ENCODE data around the gene SND1. TPM values are rescaled to one million over a fixed set of nuclear protein-coding genes. Genes with fewer than 3 reads are reported as not detected.

The SND1 gene
- total RNA-seq, 1 experiment from 2014 or later: 274 TPM

DNA sequence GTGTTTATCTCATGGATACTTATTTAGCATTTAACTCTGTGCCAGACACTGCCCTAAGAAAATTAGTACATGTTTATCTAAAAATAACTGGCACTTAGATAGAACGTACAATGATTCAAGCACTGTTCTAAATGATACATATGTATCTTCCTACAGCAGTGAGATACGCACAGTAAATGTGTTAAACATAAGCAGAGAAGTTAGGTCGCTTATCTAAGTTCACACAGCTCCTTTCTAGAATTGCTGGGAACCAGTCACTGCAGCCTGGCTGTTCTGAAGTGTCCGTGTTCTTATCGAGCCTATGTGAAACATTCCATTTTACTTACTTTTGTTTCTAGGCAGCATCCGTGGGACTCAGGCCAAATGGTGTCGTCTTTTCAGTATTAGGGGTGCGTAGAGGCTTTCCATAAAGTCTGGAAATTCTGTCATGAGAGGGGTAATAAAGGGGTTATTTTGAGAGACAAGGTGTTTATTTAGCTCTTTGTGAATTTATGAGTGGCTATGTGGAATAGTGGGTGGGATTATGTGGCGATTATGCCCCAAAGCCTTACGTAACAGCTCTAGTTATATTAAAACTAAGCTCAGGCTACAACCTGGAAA, 186.9 kb downstream of the SND1 start:
- H3K4me3 Mint-ChIP-seq (ENCODE audit: unreplicated experiment): no peak overlapping the region
- no peaks in the 10 kb centered on the region for H3K27me3 Mint-ChIP-seq (ENCODE audit: insufficient read depth, unreplicated experiment)
- H3K36me3 Mint-ChIP-seq (ENCODE audit: insufficient read depth, unreplicated experiment): peaks cover 61% of the 10 kb centered on the region
- BruUV-seq (replicated peaks): no TSS peak
- Histone ChIP-seq H3K36me3 (ENCODE audit: control insufficient read depth, insufficient read depth, low read length) (no peaks in the 10 kb centered on the region; the same call in none of the 2 replicates), H3K27me3 (replicated peaks; ENCODE audit: control insufficient read depth, insufficient read depth, low read length) (no peaks in the 10 kb centered on the region), H3K4me1 (0 out of 2 replicates have a peak, but pooled peaks cover 4% of the 10 kb centered on the region), H3K9me3 (peaks cover 22% of the 10 kb centered on the region), H3K4me3 (ENCODE audit: low read depth, low read length) (no peak overlapping the region)
- TF ChIP-seq, protein P1, sequence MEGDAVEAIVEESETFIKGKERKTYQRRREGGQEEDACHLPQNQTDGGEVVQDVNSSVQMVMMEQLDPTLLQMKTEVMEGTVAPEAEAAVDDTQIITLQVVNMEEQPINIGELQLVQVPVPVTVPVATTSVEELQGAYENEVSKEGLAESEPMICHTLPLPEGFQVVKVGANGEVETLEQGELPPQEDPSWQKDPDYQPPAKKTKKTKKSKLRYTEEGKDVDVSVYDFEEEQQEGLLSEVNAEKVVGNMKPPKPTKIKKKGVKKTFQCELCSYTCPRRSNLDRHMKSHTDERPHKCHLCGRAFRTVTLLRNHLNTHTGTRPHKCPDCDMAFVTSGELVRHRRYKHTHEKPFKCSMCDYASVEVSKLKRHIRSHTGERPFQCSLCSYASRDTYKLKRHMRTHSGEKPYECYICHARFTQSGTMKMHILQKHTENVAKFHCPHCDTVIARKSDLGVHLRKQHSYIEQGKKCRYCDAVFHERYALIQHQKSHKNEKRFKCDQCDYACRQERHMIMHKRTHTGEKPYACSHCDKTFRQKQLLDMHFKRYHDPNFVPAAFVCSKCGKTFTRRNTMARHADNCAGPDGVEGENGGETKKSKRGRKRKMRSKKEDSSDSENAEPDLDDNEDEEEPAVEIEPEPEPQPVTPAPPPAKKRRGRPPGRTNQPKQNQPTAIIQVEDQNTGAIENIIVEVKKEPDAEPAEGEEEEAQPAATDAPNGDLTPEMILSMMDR (IDR thresholded peaks at IDR 0.05; ENCODE audit: insufficient read depth in 1 of 2, low read depth in 1 of 2, low read length in 1 of 2, severe bottlenecking in 1 of 2, unreplicated experiment in 1 of 2): no peak
- peaks cover 27% of the 10 kb centered on the region for H3K9me3 Mint-ChIP-seq (ENCODE audit: unreplicated experiment)
- H3K4me1 Mint-ChIP-seq (ENCODE audit: low read depth, unreplicated experiment): peaks cover 8% of the 10 kb centered on the region
- no peak for DNase-seq
- CTCF ChIA-PET: no interaction called here
- POLR2A ChIA-PET: no interaction called here
- intact Hi-C loops (cut with micrococcal nuclease; ENCODE audit: unreplicated experiment): no loop called here
- no peak overlapping the region for H3K27ac Mint-ChIP-seq (ENCODE audit: unreplicated experiment)

DNA sequence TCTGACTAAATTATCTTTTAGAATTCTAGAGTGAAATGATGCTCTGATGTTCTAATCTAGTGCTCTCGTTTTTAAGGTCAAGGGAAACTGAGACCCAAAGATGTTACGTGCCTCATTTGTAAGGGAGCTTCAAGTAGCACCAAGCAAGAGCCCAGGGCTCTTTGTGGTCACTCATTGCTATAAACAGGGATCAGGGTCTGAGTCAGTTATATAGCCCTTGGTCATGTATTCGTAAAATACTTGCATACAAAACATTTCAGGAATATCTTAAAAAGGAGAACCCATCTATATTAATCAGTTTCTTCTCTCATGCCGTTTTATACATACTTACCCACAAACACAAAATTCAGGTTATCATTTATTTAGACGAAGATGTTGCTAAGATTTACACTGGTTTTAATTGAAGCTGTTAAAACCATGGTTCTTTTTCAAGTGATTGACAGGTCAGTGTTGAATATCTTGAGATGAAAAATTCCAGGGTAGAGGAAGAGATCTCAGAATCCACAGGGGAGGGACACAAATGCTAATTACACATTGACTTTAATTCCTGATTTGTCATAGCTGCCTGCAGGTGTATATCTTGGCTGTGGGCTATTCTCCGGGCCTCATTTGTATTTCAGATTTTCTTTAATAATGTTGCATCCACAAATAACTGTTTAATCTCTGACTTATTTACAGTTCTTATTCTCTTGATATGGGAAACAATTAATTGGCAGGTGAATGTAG, 188.4 kb downstream of the SND1 start:
- peaks cover 26% of the 10 kb centered on the region for H3K9me3 Mint-ChIP-seq (ENCODE audit: unreplicated experiment)
- peaks cover 67% of the 10 kb centered on the region for H3K36me3 Mint-ChIP-seq (ENCODE audit: insufficient read depth, unreplicated experiment)
- no peak overlapping the region for H3K4me3 ChIP-seq (ENCODE audit: low read depth, low read length)
- ChIA-PET CTCF (no interaction called here), POLR2A (interaction anchor here (0.7 kb wide), 1 partner anchor 315 kb away, joined by 6 read pairs; no protein-coding TSS in a partner anchor)
- 0 out of 2 replicates have a peak, but pooled peaks cover 4% of the 10 kb centered on the region for H3K4me1 ChIP-seq
- DNase-seq: no peak
- H3K4me3 Mint-ChIP-seq (ENCODE audit: unreplicated experiment): no peak overlapping the region
- peaks cover 15% of the 10 kb centered on the region for H3K4me1 Mint-ChIP-seq (ENCODE audit: low read depth, unreplicated experiment)
- H3K27ac Mint-ChIP-seq (ENCODE audit: unreplicated experiment): no peak overlapping the region
- H3K36me3 ChIP-seq (ENCODE audit: control insufficient read depth, insufficient read depth, low read length): peaks cover 2% of the 10 kb centered on the region
- no peaks in the 10 kb centered on the region for H3K27me3 Mint-ChIP-seq (ENCODE audit: insufficient read depth, unreplicated experiment)
- no peaks in the 10 kb centered on the region for H3K27me3 ChIP-seq (replicated peaks; ENCODE audit: control insufficient read depth, insufficient read depth, low read length)
- intact Hi-C loops (cut with micrococcal nuclease; ENCODE audit: unreplicated experiment): no loop called here
- BruUV-seq (replicated peaks): no TSS peak
- H3K9me3 ChIP-seq: peaks cover 22% of the 10 kb centered on the region
- TF ChIP-seq, protein P1 (IDR thresholded peaks at IDR 0.05; ENCODE audit: insufficient read depth in 1 of 2, low read depth in 1 of 2, low read length in 1 of 2, severe bottlenecking in 1 of 2, unreplicated experiment in 1 of 2): no peak

DNA sequence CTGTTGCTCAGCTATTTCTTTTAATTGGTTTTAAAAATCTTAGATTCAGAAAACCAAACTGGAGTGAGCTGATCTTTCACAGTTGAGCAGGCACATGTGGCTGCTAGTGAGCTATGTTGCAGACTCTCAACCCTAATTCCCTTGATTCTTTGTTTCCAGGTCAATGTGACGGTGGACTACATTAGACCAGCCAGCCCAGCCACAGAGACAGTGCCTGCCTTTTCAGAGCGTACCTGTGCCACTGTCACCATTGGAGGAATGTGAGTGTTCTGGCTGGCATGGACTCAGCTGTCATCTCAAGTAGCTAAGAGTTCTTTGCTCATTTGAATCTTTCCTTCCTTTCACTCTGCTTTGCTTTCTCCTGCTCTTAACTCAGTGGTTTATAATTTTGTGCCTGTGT, 192.2 kb downstream of the SND1 start:
- Histone ChIP-seq H3K9me3 (no peaks in the 10 kb centered on the region), H3K4me1 (no peaks in the 10 kb centered on the region), H3K4me3 (ENCODE audit: low read depth, low read length) (no peak overlapping the region), H3K27me3 (replicated peaks; ENCODE audit: control insufficient read depth, insufficient read depth, low read length) (no peaks in the 10 kb centered on the region), H3K36me3 (ENCODE audit: control insufficient read depth, insufficient read depth, low read length) (peaks cover 2% of the 10 kb centered on the region)
- POLR2A ChIA-PET: no interaction called here
- CTCF ChIA-PET: no interaction called here
- intact Hi-C loops (cut with micrococcal nuclease; ENCODE audit: unreplicated experiment): no loop called here
- peak overlapping the region; percentile 26 for H3K27ac Mint-ChIP-seq (ENCODE audit: unreplicated experiment)
- no peak overlapping the region for H3K4me3 Mint-ChIP-seq (ENCODE audit: unreplicated experiment)
- no peak for DNase-seq
- peaks cover 58% of the 10 kb centered on the region for H3K36me3 Mint-ChIP-seq (ENCODE audit: insufficient read depth, unreplicated experiment)
- TF ChIP-seq, protein P1 (IDR thresholded peaks at IDR 0.05; ENCODE audit: insufficient read depth in 1 of 2, low read depth in 1 of 2, low read length in 1 of 2, severe bottlenecking in 1 of 2, unreplicated experiment in 1 of 2): no peak
- no TSS peak for BruUV-seq (replicated peaks)
- H3K27me3 Mint-ChIP-seq (ENCODE audit: insufficient read depth, unreplicated experiment): no peaks in the 10 kb centered on the region
- peaks cover 7% of the 10 kb centered on the region for H3K4me1 Mint-ChIP-seq (ENCODE audit: low read depth, unreplicated experiment)
- no peaks in the 10 kb centered on the region for H3K9me3 Mint-ChIP-seq (ENCODE audit: unreplicated experiment)
